Measurements from ENCODE around the gene GALNT7. TPM values are rescaled to one million over a fixed set of nuclear protein-coding genes. Genes with fewer than 3 reads are reported as not detected.

GALNT7 gene
- total and polyA plus RNA-seq, 9 donors: 9.0 to 23.7 (median 17.6) TPM

DNA sequence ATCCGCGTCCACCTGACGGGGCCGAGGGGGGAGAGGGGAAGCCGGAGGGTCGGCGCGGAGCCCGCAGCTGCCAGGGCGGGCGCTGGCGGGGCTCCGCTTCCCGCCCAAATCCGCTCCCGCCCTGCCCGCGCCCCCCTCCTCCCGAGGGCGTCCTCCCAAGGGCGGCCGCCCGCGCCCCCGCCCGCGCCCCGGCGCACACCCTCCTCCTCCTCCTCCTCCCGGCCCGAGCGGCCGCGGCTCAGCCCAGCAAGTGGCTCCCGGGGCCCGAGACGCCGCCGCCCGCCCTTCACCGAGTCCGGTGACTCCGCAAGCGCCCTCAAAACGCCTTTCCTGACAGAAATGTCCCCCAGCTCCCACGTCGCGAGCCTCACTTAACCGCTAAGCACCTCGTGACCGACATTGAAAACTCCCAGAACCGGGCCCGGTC lies 165.1 kb downstream of the GALNT7 start:
- intact Hi-C loops (cut with DNase I): loop anchor here in 3 of 4 donors (1.0 to 5.0 kb wide), 3 partner anchors 36 to 39 kb away; partner anchors contain the start of gene SAP30 (in 2 of the 3)
- H3K4me1 ChIP-seq (ENCODE audit: insufficient read depth): peaks cover 2% of the 10 kb centered on the region
- DNase-seq: peak; percentile 67 to 85 (median 82)
- H3K36me3 ChIP-seq: no peaks in the 10 kb centered on the region
- peak overlapping the region; percentile 92 to 100 for H3K27ac ChIP-seq
- TF ChIP-seq, protein P1, sequence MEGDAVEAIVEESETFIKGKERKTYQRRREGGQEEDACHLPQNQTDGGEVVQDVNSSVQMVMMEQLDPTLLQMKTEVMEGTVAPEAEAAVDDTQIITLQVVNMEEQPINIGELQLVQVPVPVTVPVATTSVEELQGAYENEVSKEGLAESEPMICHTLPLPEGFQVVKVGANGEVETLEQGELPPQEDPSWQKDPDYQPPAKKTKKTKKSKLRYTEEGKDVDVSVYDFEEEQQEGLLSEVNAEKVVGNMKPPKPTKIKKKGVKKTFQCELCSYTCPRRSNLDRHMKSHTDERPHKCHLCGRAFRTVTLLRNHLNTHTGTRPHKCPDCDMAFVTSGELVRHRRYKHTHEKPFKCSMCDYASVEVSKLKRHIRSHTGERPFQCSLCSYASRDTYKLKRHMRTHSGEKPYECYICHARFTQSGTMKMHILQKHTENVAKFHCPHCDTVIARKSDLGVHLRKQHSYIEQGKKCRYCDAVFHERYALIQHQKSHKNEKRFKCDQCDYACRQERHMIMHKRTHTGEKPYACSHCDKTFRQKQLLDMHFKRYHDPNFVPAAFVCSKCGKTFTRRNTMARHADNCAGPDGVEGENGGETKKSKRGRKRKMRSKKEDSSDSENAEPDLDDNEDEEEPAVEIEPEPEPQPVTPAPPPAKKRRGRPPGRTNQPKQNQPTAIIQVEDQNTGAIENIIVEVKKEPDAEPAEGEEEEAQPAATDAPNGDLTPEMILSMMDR (IDR thresholded peaks at IDR 0.05): no peak
- TF ChIP-seq POLR2A (IDR thresholded peaks at IDR 0.05) (no peak), EP300 (IDR thresholded peaks at IDR 0.05) (no peak)
- peak overlapping the region; percentile 65 for H3K4me3 ChIP-seq
- H3K9me3 ChIP-seq: no peaks in the 10 kb centered on the region
- no peaks in the 10 kb centered on the region for H3K27me3 ChIP-seq
- WGBS, 3 donors: 1% methylated on average over 26 to 53 of the region's 53 CpGs

DNA sequence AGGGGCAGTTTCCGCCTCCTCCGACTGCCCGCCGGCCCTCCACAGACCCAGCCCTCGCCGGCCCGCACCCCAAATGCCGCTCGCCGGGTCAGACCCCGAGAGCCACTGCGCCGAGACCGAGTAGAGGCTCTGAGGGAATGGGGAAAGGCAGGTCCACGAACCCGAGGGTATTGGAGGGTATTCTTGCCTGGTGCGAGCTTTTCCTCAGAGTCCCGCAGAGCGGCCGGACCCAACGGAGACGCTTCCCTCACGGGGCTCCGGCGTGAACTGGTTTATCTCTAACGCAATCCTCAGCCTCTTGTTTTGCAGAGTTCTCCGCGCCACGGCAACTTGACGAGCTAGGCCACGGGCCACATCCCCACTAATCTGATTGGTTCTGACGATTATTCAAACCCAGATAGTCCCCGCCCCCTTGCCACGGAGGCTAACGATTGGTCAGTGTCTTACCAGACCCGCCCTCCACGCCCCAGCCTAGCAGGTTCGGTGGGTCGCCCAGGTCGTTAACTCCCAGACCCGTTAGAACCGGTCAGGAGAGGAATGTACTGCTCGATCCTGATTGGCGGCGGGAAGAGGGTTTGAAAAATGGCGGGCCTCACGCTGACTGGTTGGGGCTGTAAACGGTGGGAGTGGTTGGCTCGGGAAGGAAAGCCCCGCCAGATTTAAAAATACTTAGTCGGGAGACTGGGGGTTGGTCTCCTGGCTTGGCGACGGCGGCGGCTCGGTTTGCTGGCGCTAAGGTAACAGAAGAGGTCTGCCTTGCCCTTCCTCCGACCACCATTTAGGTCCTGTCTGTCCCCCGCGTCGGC lies 165.7 kb downstream of the GALNT7 start, which contains the start of gene HMGB2:
Gene HMGB2 (minus strand): TSS at position 274 of the 806 bp plus-strand sequence. CDS start 709 bp downstream, outside the sequence.
- no peaks in the 10 kb centered on the region for H3K36me3 ChIP-seq
- no peaks in the 10 kb centered on the region for H3K9me3 ChIP-seq
- H3K27me3 ChIP-seq: no peaks in the 10 kb centered on the region
- peak; percentile 100 for DNase-seq
- peak within 1 kb of the TSS; percentile 92 to 100 for H3K27ac ChIP-seq
- intact Hi-C loops (cut with DNase I): loop anchor here in 3 of 4 donors (1.0 to 5.0 kb wide), 3 partner anchors 35 to 38 kb away; partner anchors contain the start of gene SAP30 (in 2 of the 3)
- peak; percentile 96 for TF ChIP-seq POLR2A (IDR thresholded peaks at IDR 0.05)
- no peak for TF ChIP-seq EP300 (IDR thresholded peaks at IDR 0.05)
- TF ChIP-seq, protein P1 (IDR thresholded peaks at IDR 0.05): peak in 1 of 3 donors; percentile 29
- H3K4me1 ChIP-seq (ENCODE audit: insufficient read depth): peaks cover 2% of the 10 kb centered on the region
- 0 to 1% (median 0%) methylated on average over 55 to 61 of the region's 61 CpGs for WGBS, 3 donors
- peak within 1 kb of the TSS; percentile 83 for H3K4me3 ChIP-seq

GRCh38 chr4:173334891-173335752 lies 166.5 kb downstream of the GALNT7 start:
- H3K27ac ChIP-seq: peak overlapping the region; percentile 37 to 40
- 2 to 3% (median 2%) methylated on average over 45 to 52 of the region's 52 CpGs for WGBS, 3 donors
- peak; percentile 39 to 78 (median 63) for DNase-seq
- H3K9me3 ChIP-seq: no peaks in the 10 kb centered on the region
- peak overlapping the region; percentile 83 for H3K4me3 ChIP-seq
- H3K27me3 ChIP-seq: no peaks in the 10 kb centered on the region
- intact Hi-C loops (cut with DNase I): loop anchor here in 3 of 4 donors (1.0 to 5.0 kb wide), 3 partner anchors 34 to 37 kb away; partner anchors contain the start of gene SAP30 (in 2 of the 3)
- TF ChIP-seq, protein P1 (IDR thresholded peaks at IDR 0.05): no peak
- H3K4me1 ChIP-seq (ENCODE audit: insufficient read depth): peaks cover 2% of the 10 kb centered on the region
- H3K36me3 ChIP-seq: no peaks in the 10 kb centered on the region

GRCh38 chr4:173337463-173337862 lies 168.9 kb downstream of the GALNT7 start:
- H3K36me3 ChIP-seq: no peaks in the 10 kb centered on the region
- TF ChIP-seq EP300 (IDR thresholded peaks at IDR 0.05) (no peak), POLR2A (IDR thresholded peaks at IDR 0.05) (no peak)
- TF ChIP-seq, protein P1 (IDR thresholded peaks at IDR 0.05): no peak
- no peak overlapping the region for H3K27ac ChIP-seq
- no peaks in the 10 kb centered on the region for H3K4me1 ChIP-seq (ENCODE audit: insufficient read depth)
- intact Hi-C loops (cut with DNase I): no loop called here
- WGBS, 3 donors: 92 to 100% (median 96%) methylated on average over 2 of the region's 2 CpGs
- no peaks in the 10 kb centered on the region for H3K27me3 ChIP-seq
- H3K9me3 ChIP-seq: no peaks in the 10 kb centered on the region
- H3K4me3 ChIP-seq: no peak overlapping the region
- DNase-seq: no peak

Measured in ovary (tissue), 9 donors.